Caco-2 (cell line): ENCODE results near the gene TYW5. TPM values are rescaled to one million over a fixed set of nuclear protein-coding genes. Genes with fewer than 3 reads are reported as not detected.

Source experiments
- Bru-seq: library from RNA; stranded (reverse); fragments of 400-500 nt; gene quantifications from one replicate; lab custom pipeline; 2021; lab: Mats Ljungman, UMichigan
- BruChase-seq, 2 experiments: library from RNA; stranded (reverse); fragments of 400-500 nt; gene quantifications; one replicate each; lab custom pipeline; 2021; lab: Mats Ljungman, UMichigan
- BruUV-seq: library from RNA; stranded (reverse); fragments of 400-500 nt; replicated peaks from 2 replicates; lab custom pipeline; 2021; lab: Mats Ljungman, UMichigan
- CTCF ChIA-PET: fragments of 300-600 bp; sonication (Branson Sonifier 250); formaldehyde crosslinking; loops from one replicate; lab custom pipeline; 2022; ENCODE audit warnings: antibody characterized with exemption; lab: Charles Lee
- POLR2A ChIA-PET: fragments of 300-600 bp; sonication (Branson Sonifier 250); formaldehyde crosslinking; loops from one replicate; lab custom pipeline; 2022; ENCODE audit warnings: antibody characterized with exemption; lab: Charles Lee
- DNase-seq, 2 experiments: peaks; one replicate each; pipeline versions ENCODE4 v3.0.0 to v3.0.0-alpha.2; 2020 to 2022
- H3K27me3 ChIP-seq: replicated peaks from 2 replicates; pipeline ENCODE4 v1.6.0; 2011; ENCODE audit warnings: low read length; ENCODE audit not compliant: control insufficient read depth, insufficient read depth
- H3K36me3 ChIP-seq: 2 replicates; pipeline ENCODE4 v1.5.1; 2011; ENCODE audit warnings: low read length; ENCODE audit not compliant: control insufficient read depth, insufficient read depth
- H3K4me1 ChIP-seq: fragments of 250-450 bp; sonication (Bioruptor Pico); 2 replicates; pipeline ENCODE4 v1.5.1; 2020; ENCODE audit warnings: mild to moderate bottlenecking
- H3K4me3 ChIP-seq: 2 replicates; pipeline ENCODE4 v1.5.1; 2011; ENCODE audit warnings: low read depth, mild to moderate bottlenecking, control low read depth, low read length
- H3K9me3 ChIP-seq: fragments of 250-450 bp; sonication (Bioruptor Pico); 2 replicates; pipeline ENCODE4 v1.5.1; 2020; ENCODE audit warnings: mild to moderate bottlenecking, moderate library complexity
- H3K27ac Mint-ChIP-seq: one replicate; pipeline ENCODE4 v1.8.0; 2022; ENCODE audit warnings: mixed read lengths; ENCODE audit not compliant: unreplicated experiment
- H3K27me3 Mint-ChIP-seq: one replicate; pipeline ENCODE4 v1.8.0; 2022; ENCODE audit warnings: mixed read lengths; ENCODE audit not compliant: insufficient read depth, unreplicated experiment
- H3K36me3 Mint-ChIP-seq: one replicate; pipeline ENCODE4 v1.8.0; 2022; ENCODE audit warnings: mild to moderate bottlenecking, mixed read lengths; ENCODE audit not compliant: insufficient read depth, unreplicated experiment
- H3K4me1 Mint-ChIP-seq: one replicate; pipeline ENCODE4 v1.8.0; 2022; ENCODE audit warnings: low read depth, mixed read lengths; ENCODE audit not compliant: unreplicated experiment
- H3K4me3 Mint-ChIP-seq: one replicate; pipeline ENCODE4 v1.8.0; 2022; ENCODE audit warnings: mild to moderate bottlenecking, moderate library complexity, mixed read lengths; ENCODE audit not compliant: unreplicated experiment
- H3K9me3 Mint-ChIP-seq: one replicate; pipeline ENCODE4 v1.8.0; 2022; ENCODE audit warnings: mixed read lengths; ENCODE audit not compliant: unreplicated experiment
- CTCF ChIP-seq, 2 experiments: fragments of 200-600 bp in 1 of 2; IDR thresholded peaks; 1 replicate in 1 of 2; 2 replicates in 1 of 2; pipeline versions ENCODE4 v1.5.1 to v1.8.0; 2011 to 2022; ENCODE audit warnings: antibody characterized with exemption in 1 of 2, control low read depth in 1 of 2, inconsistent platforms in 1 of 2, low read depth in 1 of 2, low read length in 1 of 2, mild to moderate bottlenecking in 1 of 2, moderate library complexity in 1 of 2; ENCODE audit not compliant: insufficient read depth in 1 of 2, severe bottlenecking in 1 of 2, unreplicated experiment in 1 of 2
- intact Hi-C: fragments of 100-400 bp; cut with micrococcal nuclease; formaldehyde crosslinking; loops from one replicate; pipeline ENCODE4 v1.10.0; 2022; ENCODE audit not compliant: unreplicated experiment
- long read RNA-seq: library from polyadenylated mRNA; stranded (forward); transcript quantifications from one replicate; pipeline ENCODE4 v2.0.0, GENCODE V29; 2022
- total RNA-seq: library from RNA; stranded (reverse); gene quantifications from 2 replicates; pipeline ENCODE4 v1.2.3, GENCODE V29; 2022

The TYW5 gene, protein sequence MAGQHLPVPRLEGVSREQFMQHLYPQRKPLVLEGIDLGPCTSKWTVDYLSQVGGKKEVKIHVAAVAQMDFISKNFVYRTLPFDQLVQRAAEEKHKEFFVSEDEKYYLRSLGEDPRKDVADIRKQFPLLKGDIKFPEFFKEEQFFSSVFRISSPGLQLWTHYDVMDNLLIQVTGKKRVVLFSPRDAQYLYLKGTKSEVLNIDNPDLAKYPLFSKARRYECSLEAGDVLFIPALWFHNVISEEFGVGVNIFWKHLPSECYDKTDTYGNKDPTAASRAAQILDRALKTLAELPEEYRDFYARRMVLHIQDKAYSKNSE
- total RNA-seq (13.9 and 14.5 TPM in 2 replicates), Bru-seq, nascent RNA (percentile 93 among the genes with signal in this experiment), BruChase-seq, experiment 1, labeled RNA remaining after a 2-hour chase (percentile 87 among the genes with signal in this experiment), BruChase-seq, experiment 2, labeled RNA remaining after a 6-hour chase (percentile 78 among the genes with signal in this experiment)
- long read RNA-seq, full-length matches to known transcripts, result 19 of 29 reads
- long read RNA-seq, partial matches to known transcripts, result 3 of 29 reads
- long read RNA-seq, other reads (novel, unspliced or antisense), result 7 of 29 reads

DNA sequence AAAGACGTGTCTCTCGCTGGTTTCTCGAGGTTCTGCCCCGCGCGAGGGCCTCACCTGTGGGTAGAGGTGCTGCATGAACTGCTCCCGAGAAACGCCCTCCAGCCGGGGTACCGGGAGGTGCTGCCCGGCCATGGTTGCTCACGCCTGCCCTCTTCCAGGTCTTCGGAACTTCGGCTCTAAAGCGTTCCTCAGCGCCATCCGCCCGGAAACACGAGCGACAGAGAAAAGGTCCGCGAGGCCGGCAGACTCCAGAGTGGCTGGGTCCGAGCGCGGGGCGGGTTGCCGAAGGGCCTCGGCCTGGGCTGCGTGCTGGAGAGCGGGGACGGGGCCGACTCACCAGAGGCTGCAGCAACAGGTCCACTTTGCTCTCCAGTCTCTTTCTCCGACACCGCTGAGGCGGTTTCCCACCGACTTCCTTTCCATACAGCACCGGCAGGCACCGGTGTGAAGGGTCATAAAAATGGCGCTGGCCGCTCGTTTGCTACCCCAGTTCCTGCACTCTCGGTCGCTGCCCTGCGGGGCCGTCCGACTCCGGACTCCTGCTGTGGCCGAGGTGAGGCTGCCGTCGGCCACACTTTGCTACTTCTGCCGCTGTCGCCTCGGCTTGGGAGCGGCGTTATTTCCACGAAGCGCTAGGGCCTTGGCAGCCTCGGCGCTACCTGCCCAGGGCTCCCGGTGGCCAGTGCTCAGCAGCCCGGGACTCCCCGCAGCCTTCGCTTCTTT is at the start of gene TYW5, which contains the start of gene MAIP1:
TYW5 (minus strand) TSS at position 153 of the 723 bp plus-strand sequence; CDS start at position 132, 21 bp downstream.
MAIP1 (plus strand) TSS at position 244 of the 723 bp plus-strand sequence; CDS start at position 461, 217 bp downstream.
- peaks cover 10% of the 10 kb centered on the region for H3K4me1 Mint-ChIP-seq
- peaks cover 25% of the 10 kb centered on the region for H3K36me3 Mint-ChIP-seq
- H3K27me3 Mint-ChIP-seq, result no peaks in the 10 kb centered on the region
- CTCF ChIA-PET, result interaction anchor here (0.5 kb wide), 1 partner anchor 18 kb away, joined by 3 read pairs; no protein-coding TSS in a partner anchor
- Histone ChIP-seq H3K9me3 (no peaks in the 10 kb centered on the region), H3K36me3 (no peaks in the 10 kb centered on the region; the same call in 1 of the 2 replicates), H3K27me3 (no peaks in the 10 kb centered on the region), H3K4me3 (peak within 1 kb of the TSS; percentile 99), H3K4me1 (peaks cover 4% of the 10 kb centered on the region; the same call in 1 of the 2 replicates)
- H3K9me3 Mint-ChIP-seq, result no peaks in the 10 kb centered on the region
- no TSS peak for BruUV-seq
- DNase-seq, result peak; percentile 91
- intact Hi-C loops, result loop anchor here (1.0 kb wide), 1 partner anchor 44 kb away; the partner anchor contains the start of gene C2orf69
- POLR2A ChIA-PET, result interaction anchor here (1.1 kb wide), 1 partner anchor 43 kb away, joined by 4 read pairs; no protein-coding TSS in a partner anchor
- H3K27ac Mint-ChIP-seq, result peak within 1 kb of the TSS; percentile 98
- H3K4me3 Mint-ChIP-seq, result peak within 1 kb of the TSS; percentile 96
- peak in 1 of 2 experiments; percentile 36 for TF ChIP-seq CTCF (IDR thresholded peaks at IDR 0.05; ENCODE audit: insufficient read depth in 1 of 2, low read depth in 1 of 2, low read length in 1 of 2, severe bottlenecking in 1 of 2, unreplicated experiment in 1 of 2)

GRCh38 chr2:200003444-200003843 is 48.2 kb upstream of the TYW5 start:
- no peaks in the 10 kb centered on the region for H3K27me3 ChIP-seq
- CTCF ChIA-PET, result no interaction called here
- H3K4me1 ChIP-seq, result no peaks in the 10 kb centered on the region
- no peaks in the 10 kb centered on the region for H3K36me3 ChIP-seq
- intact Hi-C loops, result no loop called here
- no peak overlapping the region for H3K4me3 ChIP-seq
- peaks cover 7% of the 10 kb centered on the region for H3K9me3 Mint-ChIP-seq
- no peak for DNase-seq
- no peak overlapping the region for H3K27ac Mint-ChIP-seq
- POLR2A ChIA-PET, result no interaction called here
- no peaks in the 10 kb centered on the region for H3K9me3 ChIP-seq
- no peak for TF ChIP-seq CTCF (IDR thresholded peaks at IDR 0.05; ENCODE audit: insufficient read depth in 1 of 2, low read depth in 1 of 2, low read length in 1 of 2, severe bottlenecking in 1 of 2, unreplicated experiment in 1 of 2)
- H3K36me3 Mint-ChIP-seq, result no peaks in the 10 kb centered on the region
- H3K4me1 Mint-ChIP-seq, result no peaks in the 10 kb centered on the region
- BruUV-seq, result no TSS peak
- H3K27me3 Mint-ChIP-seq, result no peaks in the 10 kb centered on the region
- no peak overlapping the region for H3K4me3 Mint-ChIP-seq
